Right lobe of liver (tissue), 4 donors: ENCODE measurements around the gene ARMC12.

ENCODE experiments used
- POLR2A ChIP-seq: fragments of 450-650 bp; IDR thresholded peaks from one replicate; pipeline ENCODE4 v1.6.1; 2017; ENCODE audit warnings: antibody characterized with exemption, mild to moderate bottlenecking
- TF ChIP-seq, protein P1 (sequence below), 4 donors: fragments of 200-600 bp in 3 of 4; fragments of 450-650 bp in 1 of 4; IDR thresholded peaks; one replicate each; pipeline versions ENCODE4 v1.5.1 to v1.8.0; 2016 to 2022; ENCODE audit warnings: antibody characterized with exemption in 4 of 4, mild to moderate bottlenecking in 2 of 4
- donor health status: DM: no; HTN: no; CAD: no.
- donor health status: DM: no; HTN: no; CAD: no.
- donor health status: DM: no; HTN: yes; CAD: no.

GRCh38 chr6:35742842-35743241 lies 6.0 kb downstream of the ARMC12 start:
- TF ChIP-seq POLR2A: no peak
- TF ChIP-seq, protein P1, sequence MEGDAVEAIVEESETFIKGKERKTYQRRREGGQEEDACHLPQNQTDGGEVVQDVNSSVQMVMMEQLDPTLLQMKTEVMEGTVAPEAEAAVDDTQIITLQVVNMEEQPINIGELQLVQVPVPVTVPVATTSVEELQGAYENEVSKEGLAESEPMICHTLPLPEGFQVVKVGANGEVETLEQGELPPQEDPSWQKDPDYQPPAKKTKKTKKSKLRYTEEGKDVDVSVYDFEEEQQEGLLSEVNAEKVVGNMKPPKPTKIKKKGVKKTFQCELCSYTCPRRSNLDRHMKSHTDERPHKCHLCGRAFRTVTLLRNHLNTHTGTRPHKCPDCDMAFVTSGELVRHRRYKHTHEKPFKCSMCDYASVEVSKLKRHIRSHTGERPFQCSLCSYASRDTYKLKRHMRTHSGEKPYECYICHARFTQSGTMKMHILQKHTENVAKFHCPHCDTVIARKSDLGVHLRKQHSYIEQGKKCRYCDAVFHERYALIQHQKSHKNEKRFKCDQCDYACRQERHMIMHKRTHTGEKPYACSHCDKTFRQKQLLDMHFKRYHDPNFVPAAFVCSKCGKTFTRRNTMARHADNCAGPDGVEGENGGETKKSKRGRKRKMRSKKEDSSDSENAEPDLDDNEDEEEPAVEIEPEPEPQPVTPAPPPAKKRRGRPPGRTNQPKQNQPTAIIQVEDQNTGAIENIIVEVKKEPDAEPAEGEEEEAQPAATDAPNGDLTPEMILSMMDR (IDR thresholded peaks at IDR 0.05): no peak
